WTC11 (cell line): ENCODE results near the gene SORCS2.

ENCODE experiments used
- CTCF ChIP-seq: fragments of 200-600 bp; IDR thresholded peaks from 2 replicates; pipeline ENCODE4 v1.8.0; 2022; ENCODE audit warnings: antibody characterized with exemption
- ELF4 ChIP-seq: sonication (generic); formaldehyde crosslinking; IDR thresholded peaks from 2 replicates; pipeline ENCODE4 v1.8.1; 2022; ENCODE audit warnings: low read depth, mild to moderate bottlenecking, moderate library complexity, missing genetic modification reagents
- ESRRA ChIP-seq: sonication (generic); formaldehyde crosslinking; IDR thresholded peaks from 2 replicates; pipeline ENCODE4 v1.8.1; 2022; ENCODE audit warnings: mild to moderate bottlenecking, missing genetic modification reagents, borderline replicate concordance
- GABPB1 ChIP-seq: sonication (generic); formaldehyde crosslinking; IDR thresholded peaks from 2 replicates; pipeline ENCODE4 v1.8.1; 2023; ENCODE audit warnings: mild to moderate bottlenecking, missing genetic modification reagents
- IRF2 ChIP-seq: sonication (generic); formaldehyde crosslinking; IDR thresholded peaks from 2 replicates; pipeline ENCODE4 v1.8.0; 2022; ENCODE audit warnings: low read depth, missing genetic modification reagents, borderline replicate concordance
- MXD4 ChIP-seq: fragments of 250-450 bp; sonication (Bioruptor Pico); IDR thresholded peaks from 2 replicates; pipeline ENCODE4 v1.8.0; 2021; ENCODE audit warnings: mild to moderate bottlenecking, moderate library complexity, borderline replicate concordance
- NFYB ChIP-seq: sonication (generic); formaldehyde crosslinking; conservative IDR thresholded peaks from 2 replicates; pipeline ENCODE4 v1.8.0; 2022; ENCODE audit warnings: low read depth, missing genetic modification reagents
- SP1 ChIP-seq: sonication (generic); formaldehyde crosslinking; conservative IDR thresholded peaks from 2 replicates; pipeline ENCODE4 v1.8.1; 2022; ENCODE audit warnings: missing genetic modification reagents
- USF1 ChIP-seq: sonication (generic); formaldehyde crosslinking; IDR thresholded peaks from 2 replicates; pipeline ENCODE4 v1.8.0; 2022; ENCODE audit warnings: mild to moderate bottlenecking, missing genetic modification reagents
- ZNF121 ChIP-seq: sonication (generic); formaldehyde crosslinking; IDR thresholded peaks from 2 replicates; pipeline ENCODE4 v1.8.0; 2023; ENCODE audit warnings: missing genetic modification reagents
- ZNF423 ChIP-seq: fragments of 250-450 bp; sonication (Bioruptor Pico); IDR thresholded peaks from 2 replicates; pipeline ENCODE4 v2.1.2; 2022; ENCODE audit warnings: mild to moderate bottlenecking, moderate library complexity
- ZNF671 ChIP-seq: fragments of 250-450 bp; sonication (Bioruptor Pico); IDR thresholded peaks from 2 replicates; pipeline ENCODE4 v1.8.0; 2021; ENCODE audit warnings: mild to moderate bottlenecking
- TF ChIP-seq, protein P1 (sequence below): sonication (generic); formaldehyde crosslinking; IDR thresholded peaks from 2 replicates; pipeline ENCODE4 v1.8.1; 2023; ENCODE audit warnings: mild to moderate bottlenecking, missing genetic modification reagents, borderline replicate concordance
- TF ChIP-seq, protein P2 (sequence below): sonication (generic); formaldehyde crosslinking; IDR thresholded peaks from 2 replicates; pipeline ENCODE4 v1.8.1; 2023; ENCODE audit warnings: mild to moderate bottlenecking, missing genetic modification reagents, moderate library complexity

DNA sequence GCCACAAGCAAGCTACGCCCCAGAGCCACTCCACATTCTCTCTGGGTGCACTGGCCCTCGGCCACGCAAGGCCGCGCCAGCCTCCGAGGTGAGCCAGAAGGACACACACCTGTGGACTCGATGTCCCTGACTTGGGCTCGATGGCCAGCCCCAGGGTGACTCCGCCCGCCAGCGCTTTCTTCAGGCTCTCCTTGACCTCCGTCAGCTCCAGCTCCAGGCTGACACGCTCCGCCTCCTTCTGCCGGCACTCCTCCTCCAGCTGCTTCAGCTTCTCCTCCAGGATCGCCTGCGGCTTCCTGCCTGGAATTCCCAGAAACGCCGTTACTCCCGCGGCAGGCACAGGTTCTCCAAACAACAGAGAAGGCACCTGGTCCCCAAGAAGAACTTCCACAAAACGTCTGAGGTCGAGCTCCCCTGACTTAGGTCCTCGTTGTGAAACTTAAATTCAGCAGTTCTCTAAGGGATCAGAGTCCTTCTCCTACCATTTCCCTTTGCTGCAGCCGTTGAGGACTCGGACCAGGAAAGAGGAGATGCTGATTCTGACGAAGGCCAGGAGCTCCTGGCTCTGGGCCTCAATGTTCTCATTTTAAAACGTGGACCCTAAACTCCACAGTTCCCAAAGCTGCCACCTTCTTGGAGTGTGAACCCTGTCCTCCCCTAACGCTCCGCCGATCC is 580.5 kb downstream of the SORCS2 start:
- TF ChIP-seq CTCF (no peak), ZNF423 (no peak), ELF4 (CRISPR knock-in tag) (no peak), ESRRA (CRISPR knock-in tag) (no peak), IRF2 (CRISPR knock-in tag) (no peak), GABPB1 (CRISPR knock-in tag) (no peak), MXD4 (CRISPR knock-in tag) (no peak), ZNF671 (no peak), ZNF121 (CRISPR knock-in tag) (no peak), USF1 (CRISPR knock-in tag) (no peak), SP1 (no peak), NFYB (CRISPR knock-in tag) (no peak)
- TF ChIP-seq, protein P1, sequence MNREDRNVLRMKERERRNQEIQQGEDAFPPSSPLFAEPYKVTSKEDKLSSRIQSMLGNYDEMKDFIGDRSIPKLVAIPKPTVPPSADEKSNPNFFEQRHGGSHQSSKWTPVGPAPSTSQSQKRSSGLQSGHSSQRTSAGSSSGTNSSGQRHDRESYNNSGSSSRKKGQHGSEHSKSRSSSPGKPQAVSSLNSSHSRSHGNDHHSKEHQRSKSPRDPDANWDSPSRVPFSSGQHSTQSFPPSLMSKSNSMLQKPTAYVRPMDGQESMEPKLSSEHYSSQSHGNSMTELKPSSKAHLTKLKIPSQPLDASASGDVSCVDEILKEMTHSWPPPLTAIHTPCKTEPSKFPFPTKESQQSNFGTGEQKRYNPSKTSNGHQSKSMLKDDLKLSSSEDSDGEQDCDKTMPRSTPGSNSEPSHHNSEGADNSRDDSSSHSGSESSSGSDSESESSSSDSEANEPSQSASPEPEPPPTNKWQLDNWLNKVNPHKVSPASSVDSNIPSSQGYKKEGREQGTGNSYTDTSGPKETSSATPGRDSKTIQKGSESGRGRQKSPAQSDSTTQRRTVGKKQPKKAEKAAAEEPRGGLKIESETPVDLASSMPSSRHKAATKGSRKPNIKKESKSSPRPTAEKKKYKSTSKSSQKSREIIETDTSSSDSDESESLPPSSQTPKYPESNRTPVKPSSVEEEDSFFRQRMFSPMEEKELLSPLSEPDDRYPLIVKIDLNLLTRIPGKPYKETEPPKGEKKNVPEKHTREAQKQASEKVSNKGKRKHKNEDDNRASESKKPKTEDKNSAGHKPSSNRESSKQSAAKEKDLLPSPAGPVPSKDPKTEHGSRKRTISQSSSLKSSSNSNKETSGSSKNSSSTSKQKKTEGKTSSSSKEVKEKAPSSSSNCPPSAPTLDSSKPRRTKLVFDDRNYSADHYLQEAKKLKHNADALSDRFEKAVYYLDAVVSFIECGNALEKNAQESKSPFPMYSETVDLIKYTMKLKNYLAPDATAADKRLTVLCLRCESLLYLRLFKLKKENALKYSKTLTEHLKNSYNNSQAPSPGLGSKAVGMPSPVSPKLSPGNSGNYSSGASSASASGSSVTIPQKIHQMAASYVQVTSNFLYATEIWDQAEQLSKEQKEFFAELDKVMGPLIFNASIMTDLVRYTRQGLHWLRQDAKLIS (CRISPR knock-in tag), result no peak
- TF ChIP-seq, protein P2, sequence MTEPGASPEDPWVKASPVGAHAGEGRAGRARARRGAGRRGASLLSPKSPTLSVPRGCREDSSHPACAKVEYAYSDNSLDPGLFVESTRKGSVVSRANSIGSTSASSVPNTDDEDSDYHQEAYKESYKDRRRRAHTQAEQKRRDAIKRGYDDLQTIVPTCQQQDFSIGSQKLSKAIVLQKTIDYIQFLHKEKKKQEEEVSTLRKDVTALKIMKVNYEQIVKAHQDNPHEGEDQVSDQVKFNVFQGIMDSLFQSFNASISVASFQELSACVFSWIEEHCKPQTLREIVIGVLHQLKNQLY (CRISPR knock-in tag), result no peak
